Cardiac muscle cell (in vitro differentiated cells and primary cell): Measurements from ENCODE around the gene MBNL1. TPM values are rescaled to one million over a fixed set of nuclear protein-coding genes. Genes with fewer than 3 reads are reported as not detected.

Experiments
- DNase-seq, 2 donors: peaks; one replicate each; pipeline versions ENCODE4 v3.0.0 to v3.0.0-alpha.2; 2010 to 2017; ENCODE audit warnings: low read depth in 1 of 2, low spot score in 1 of 2
- H3K27ac ChIP-seq: fragments of 200-600 bp; sonication (generic); 2 replicates; pipeline ENCODE4 v1.5.1; 2016
- H3K27me3 ChIP-seq: fragments of 200-600 bp; sonication (generic); 2 replicates; pipeline ENCODE4 v1.6.0; 2016; ENCODE audit warnings: control low read depth
- H3K36me3 ChIP-seq: fragments of 200-600 bp; sonication (generic); 2 replicates; pipeline ENCODE4 v1.5.1; 2016; ENCODE audit warnings: control low read depth
- H3K4me1 ChIP-seq: fragments of 200-600 bp; sonication (generic); 2 replicates; pipeline ENCODE4 v1.8.1; 2017; ENCODE audit warnings: low read depth, mild to moderate bottlenecking, mixed run types
- H3K4me3 ChIP-seq: fragments of 200-600 bp; sonication (generic); 2 replicates; pipeline ENCODE4 v1.5.1; 2016; ENCODE audit warnings: mild to moderate bottlenecking
- H3K9me3 ChIP-seq: fragments of 200-600 bp; sonication (generic); 2 replicates; pipeline ENCODE4 v1.5.1; 2017; ENCODE audit warnings: low read depth, mild to moderate bottlenecking, control low read depth
- polyA plus RNA-seq: library from polyadenylated mRNA; unstranded; fragments of >200 nt; fragmentation: Nextera tagmentation; extraction: Ambion mirVana; gene quantifications from 2 replicates; pipeline ENCODE4 v1.2.1, GENCODE V29; 2016
- total RNA-seq: library from RNA; depleted of rRNA; stranded (reverse); fragments of >200 nt; gene quantifications from 2 replicates; pipeline ENCODE4 v1.2.3, GENCODE V29; 2016
- TF ChIP-seq, protein P1 (sequence below): IDR thresholded peaks from 2 replicates; pipeline ENCODE4 v1.5.1; 2012; ENCODE audit warnings: low read depth, mild to moderate bottlenecking, low read length

MBNL1 gene
- total and polyA plus RNA-seq, 2 experiments from 2014 or later, result 18.1 to 75.1 TPM

DNA sequence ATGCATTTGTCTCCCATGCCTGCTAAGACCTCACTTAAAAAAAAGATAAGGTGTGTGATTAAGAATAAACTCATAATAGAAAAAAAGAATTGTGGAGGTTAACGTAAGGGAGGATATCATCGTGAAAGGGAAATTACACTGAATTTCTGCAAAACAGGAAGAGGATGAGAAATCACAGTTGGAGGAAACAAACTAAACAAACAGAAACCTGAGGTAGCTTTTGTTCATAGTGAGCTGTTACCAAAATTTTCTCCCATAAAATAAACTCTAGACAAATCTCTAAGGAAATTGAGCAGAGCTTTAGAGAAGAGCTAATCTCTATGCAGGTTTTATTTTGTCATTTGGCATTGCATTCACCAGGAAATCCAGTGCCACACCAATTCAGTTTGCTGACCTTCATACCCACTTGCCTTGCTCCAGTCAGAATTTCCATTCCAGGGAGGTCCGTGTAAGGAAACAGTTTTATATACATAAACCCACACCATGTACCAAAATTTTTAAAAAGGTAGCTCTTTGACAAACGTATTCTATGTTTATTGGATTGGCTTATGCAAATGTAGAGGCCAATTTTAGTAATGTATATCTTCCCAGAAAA lies 231.2 kb downstream of the MBNL1 start:
- Histone ChIP-seq H3K4me3 (no peak overlapping the region), H3K4me1 (no peaks in the 10 kb centered on the region), H3K9me3 (no peaks in the 10 kb centered on the region), H3K27me3 (no peaks in the 10 kb centered on the region), H3K36me3 (no peaks in the 10 kb centered on the region), H3K27ac (no peak overlapping the region)
- no peak for DNase-seq
- TF ChIP-seq, protein P1, sequence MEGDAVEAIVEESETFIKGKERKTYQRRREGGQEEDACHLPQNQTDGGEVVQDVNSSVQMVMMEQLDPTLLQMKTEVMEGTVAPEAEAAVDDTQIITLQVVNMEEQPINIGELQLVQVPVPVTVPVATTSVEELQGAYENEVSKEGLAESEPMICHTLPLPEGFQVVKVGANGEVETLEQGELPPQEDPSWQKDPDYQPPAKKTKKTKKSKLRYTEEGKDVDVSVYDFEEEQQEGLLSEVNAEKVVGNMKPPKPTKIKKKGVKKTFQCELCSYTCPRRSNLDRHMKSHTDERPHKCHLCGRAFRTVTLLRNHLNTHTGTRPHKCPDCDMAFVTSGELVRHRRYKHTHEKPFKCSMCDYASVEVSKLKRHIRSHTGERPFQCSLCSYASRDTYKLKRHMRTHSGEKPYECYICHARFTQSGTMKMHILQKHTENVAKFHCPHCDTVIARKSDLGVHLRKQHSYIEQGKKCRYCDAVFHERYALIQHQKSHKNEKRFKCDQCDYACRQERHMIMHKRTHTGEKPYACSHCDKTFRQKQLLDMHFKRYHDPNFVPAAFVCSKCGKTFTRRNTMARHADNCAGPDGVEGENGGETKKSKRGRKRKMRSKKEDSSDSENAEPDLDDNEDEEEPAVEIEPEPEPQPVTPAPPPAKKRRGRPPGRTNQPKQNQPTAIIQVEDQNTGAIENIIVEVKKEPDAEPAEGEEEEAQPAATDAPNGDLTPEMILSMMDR, result no peak

DNA sequence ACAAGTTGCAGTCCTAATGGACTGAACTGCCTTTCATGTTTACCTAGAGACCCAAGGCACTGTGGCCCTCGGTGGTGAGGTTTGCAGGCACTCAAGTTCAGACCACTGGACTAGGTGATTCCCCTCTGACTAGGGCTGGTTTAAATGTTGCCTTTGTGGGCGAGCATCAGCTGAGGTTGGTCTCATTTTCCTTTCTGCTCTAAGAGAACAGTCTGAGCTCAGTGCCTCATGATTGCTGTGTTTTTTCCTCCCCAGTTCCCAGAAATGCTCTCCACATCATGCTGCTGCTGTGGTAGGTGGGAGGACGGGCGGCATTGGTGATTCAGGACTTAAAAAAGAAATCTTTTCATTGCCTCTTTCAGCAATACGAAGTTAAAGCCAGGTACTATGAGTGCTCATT lies 237.2 kb downstream of the MBNL1 start:
- H3K27ac ChIP-seq, result no peak overlapping the region
- no peak overlapping the region for H3K4me3 ChIP-seq
- H3K27me3 ChIP-seq, result no peaks in the 10 kb centered on the region
- H3K4me1 ChIP-seq, result peaks cover 7% of the 10 kb centered on the region
- TF ChIP-seq, protein P1, result no peak
- DNase-seq, result no peak
- H3K36me3 ChIP-seq, result no peaks in the 10 kb centered on the region
- H3K9me3 ChIP-seq, result no peaks in the 10 kb centered on the region

DNA sequence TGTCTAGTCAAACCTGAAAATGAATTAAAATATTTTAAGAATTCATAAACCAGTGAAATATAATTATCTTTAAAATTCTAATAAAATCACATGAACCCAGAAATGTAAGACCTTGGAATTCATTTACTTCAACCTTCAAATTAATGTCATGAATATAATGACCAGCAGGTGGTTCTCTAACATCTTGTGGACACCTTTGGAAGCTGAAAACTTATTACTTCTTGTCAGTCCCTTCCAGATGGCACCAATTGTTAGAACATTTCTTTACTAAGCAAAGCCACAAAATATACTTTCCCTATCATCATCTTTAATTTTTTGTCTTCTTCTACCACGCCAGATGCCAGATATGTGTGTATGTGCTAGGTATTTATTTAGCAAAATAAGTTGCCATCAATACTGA lies 240.0 kb downstream of the MBNL1 start:
- Histone ChIP-seq H3K9me3 (no peaks in the 10 kb centered on the region), H3K4me1 (peaks cover 7% of the 10 kb centered on the region), H3K27me3 (no peaks in the 10 kb centered on the region), H3K36me3 (no peaks in the 10 kb centered on the region), H3K4me3 (no peak overlapping the region), H3K27ac (no peak overlapping the region)
- TF ChIP-seq, protein P1, result no peak
- peak; percentile 19 to 46 for DNase-seq

DNA sequence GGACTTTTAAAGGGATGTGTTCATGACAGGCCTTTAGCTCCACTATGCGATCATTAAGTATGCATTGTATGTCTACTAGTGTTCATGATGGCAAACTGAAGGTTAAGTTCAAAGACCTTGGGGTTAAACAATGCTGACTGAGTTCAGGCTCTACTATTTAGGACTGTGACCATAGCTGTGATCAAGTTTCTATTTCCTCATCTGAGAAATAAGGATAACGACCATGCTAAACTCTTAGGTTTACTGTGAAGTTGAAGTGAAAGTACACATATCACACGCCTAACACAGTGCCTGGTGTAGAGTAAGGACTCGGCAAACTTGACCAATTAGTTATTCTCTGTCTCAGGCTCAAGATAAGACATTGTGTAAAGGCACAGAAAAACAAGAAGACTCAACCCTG lies 243.2 kb downstream of the MBNL1 start:
- Histone ChIP-seq H3K4me1 (peaks cover 7% of the 10 kb centered on the region), H3K27me3 (no peaks in the 10 kb centered on the region), H3K27ac (no peak overlapping the region), H3K4me3 (no peak overlapping the region), H3K9me3 (no peaks in the 10 kb centered on the region), H3K36me3 (no peaks in the 10 kb centered on the region)
- TF ChIP-seq, protein P1, result no peak
- DNase-seq, result no peak

DNA sequence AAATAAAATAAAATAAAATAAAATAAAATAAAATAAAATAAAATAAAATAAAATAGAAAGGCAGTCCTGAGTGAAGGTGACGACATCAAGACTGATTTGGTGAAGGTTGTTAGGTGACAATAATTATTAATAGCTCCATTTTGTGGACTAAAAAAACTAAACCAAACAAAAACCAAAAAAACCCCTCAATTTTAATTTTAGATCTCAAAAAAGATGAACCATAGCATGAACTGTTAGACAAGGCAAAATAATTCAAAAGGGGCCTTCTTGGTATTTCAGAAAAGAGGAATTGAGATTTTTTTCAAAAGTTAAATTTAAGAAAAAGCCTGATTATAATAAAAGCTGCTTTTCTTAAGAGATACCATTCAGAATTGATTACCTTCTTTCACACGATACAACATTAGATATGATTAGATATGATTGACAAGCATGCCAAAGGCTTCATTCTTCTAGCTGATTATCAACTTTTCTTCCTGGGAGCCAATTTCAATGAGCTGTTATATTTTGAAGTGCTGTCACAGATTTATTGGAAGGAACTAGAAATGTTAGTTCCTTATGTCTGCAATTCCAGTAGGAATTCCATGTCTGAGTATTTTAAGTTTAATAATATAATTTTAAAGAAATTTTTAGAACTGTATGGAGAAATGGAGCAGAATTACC lies 244.7 kb downstream of the MBNL1 start:
- H3K4me1 ChIP-seq, result peaks cover 1% of the 10 kb centered on the region
- DNase-seq, result no peak
- H3K27me3 ChIP-seq, result no peaks in the 10 kb centered on the region
- H3K4me3 ChIP-seq, result no peak overlapping the region
- H3K36me3 ChIP-seq, result no peaks in the 10 kb centered on the region
- no peak overlapping the region for H3K27ac ChIP-seq
- TF ChIP-seq, protein P1, result no peak
- no peaks in the 10 kb centered on the region for H3K9me3 ChIP-seq
